Measurements from ENCODE around the gene ALKBH5.

DNA sequence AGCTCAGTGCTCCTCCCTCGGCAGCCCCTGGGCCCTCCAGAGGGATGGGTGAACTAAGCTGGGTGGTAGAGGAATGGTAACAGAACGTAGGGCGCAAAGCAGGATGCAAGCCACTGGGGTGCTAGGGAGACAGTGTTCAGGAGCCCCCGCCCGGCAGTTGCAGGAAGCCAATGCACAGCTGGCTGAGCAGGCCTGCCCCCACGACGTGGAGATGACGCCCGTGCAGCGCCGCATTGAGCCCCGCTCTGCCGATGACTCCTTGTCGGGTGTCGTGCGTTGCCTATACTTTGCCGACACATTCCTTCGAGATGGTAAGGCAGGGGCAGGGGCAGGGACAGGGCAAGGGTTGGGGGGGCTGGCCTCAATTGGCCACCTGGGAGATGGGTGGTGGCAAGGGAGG lies 54.7 kb downstream of the ALKBH5 start:
- TF ChIP-seq, protein P1, sequence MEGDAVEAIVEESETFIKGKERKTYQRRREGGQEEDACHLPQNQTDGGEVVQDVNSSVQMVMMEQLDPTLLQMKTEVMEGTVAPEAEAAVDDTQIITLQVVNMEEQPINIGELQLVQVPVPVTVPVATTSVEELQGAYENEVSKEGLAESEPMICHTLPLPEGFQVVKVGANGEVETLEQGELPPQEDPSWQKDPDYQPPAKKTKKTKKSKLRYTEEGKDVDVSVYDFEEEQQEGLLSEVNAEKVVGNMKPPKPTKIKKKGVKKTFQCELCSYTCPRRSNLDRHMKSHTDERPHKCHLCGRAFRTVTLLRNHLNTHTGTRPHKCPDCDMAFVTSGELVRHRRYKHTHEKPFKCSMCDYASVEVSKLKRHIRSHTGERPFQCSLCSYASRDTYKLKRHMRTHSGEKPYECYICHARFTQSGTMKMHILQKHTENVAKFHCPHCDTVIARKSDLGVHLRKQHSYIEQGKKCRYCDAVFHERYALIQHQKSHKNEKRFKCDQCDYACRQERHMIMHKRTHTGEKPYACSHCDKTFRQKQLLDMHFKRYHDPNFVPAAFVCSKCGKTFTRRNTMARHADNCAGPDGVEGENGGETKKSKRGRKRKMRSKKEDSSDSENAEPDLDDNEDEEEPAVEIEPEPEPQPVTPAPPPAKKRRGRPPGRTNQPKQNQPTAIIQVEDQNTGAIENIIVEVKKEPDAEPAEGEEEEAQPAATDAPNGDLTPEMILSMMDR (IDR thresholded peaks at IDR 0.05) = no peak
- no peak for TF ChIP-seq POLR2AphosphoS5 (IDR thresholded peaks at IDR 0.05; ENCODE audit: low read depth, low read length)
